GM23248 (cell line): Measurements from ENCODE around the gene FAM193B. TPM values are rescaled to one million over a fixed set of nuclear protein-coding genes. Genes with fewer than 3 reads are reported as not detected.

ENCODE experiments used
- DNase-seq: peaks from one replicate; pipeline ENCODE4 v3.0.0-alpha.2; 2015
- H2AFZ ChIP-seq: fragments of 200-600 bp; sonication (generic); 2 replicates; pipeline ENCODE4 v1.6.1; 2016; ENCODE audit warnings: antibody characterized with exemption
- H3F3A ChIP-seq: fragments of 200-600 bp; sonication (generic); 2 replicates; pipeline ENCODE4 v1.6.1; 2016; ENCODE audit warnings: mild to moderate bottlenecking, antibody characterized with exemption, mixed run types; ENCODE audit not compliant: insufficient read depth
- H3K27ac ChIP-seq: fragments of 200-600 bp; sonication (generic); 2 replicates; pipeline ENCODE4 v1.5.1; 2016; ENCODE audit warnings: mild to moderate bottlenecking
- H3K27me3 ChIP-seq: fragments of 200-600 bp; sonication (generic); replicated peaks from 2 replicates; pipeline ENCODE4 v1.6.1; 2016; ENCODE audit warnings: mild to moderate bottlenecking; ENCODE audit not compliant: insufficient read depth
- H3K36me3 ChIP-seq: fragments of 200-600 bp; sonication (generic); 2 replicates; pipeline ENCODE4 v1.6.1; 2016; ENCODE audit warnings: low read depth, mild to moderate bottlenecking
- H3K4me1 ChIP-seq: fragments of 200-600 bp; sonication (generic); 2 replicates; pipeline ENCODE4 v1.6.1; 2016; ENCODE audit warnings: mild to moderate bottlenecking; ENCODE audit not compliant: insufficient read depth
- H3K4me2 ChIP-seq: fragments of 200-600 bp; sonication (generic); one replicate; pipeline ENCODE4 v1.6.1; 2016; ENCODE audit warnings: mild to moderate bottlenecking; ENCODE audit not compliant: unreplicated experiment
- H3K4me3 ChIP-seq: fragments of 200-600 bp; sonication (generic); 2 replicates; pipeline ENCODE4 v1.5.1; 2016; ENCODE audit warnings: mild to moderate bottlenecking
- H3K79me2 ChIP-seq: fragments of 200-600 bp; sonication (generic); 2 replicates; pipeline ENCODE4 v1.6.1; 2016; ENCODE audit warnings: mild to moderate bottlenecking; ENCODE audit not compliant: insufficient read depth
- H3K9ac ChIP-seq: fragments of 200-600 bp; sonication (generic); 2 replicates; pipeline ENCODE4 v1.6.1; 2016; ENCODE audit warnings: mild to moderate bottlenecking
- H3K9me2 ChIP-seq: fragments of 200-600 bp; sonication (generic); 2 replicates; pipeline ENCODE4 v1.6.1; 2016; ENCODE audit warnings: mixed run types, mild to moderate bottlenecking, moderate library complexity; ENCODE audit not compliant: insufficient read depth
- H3K9me3 ChIP-seq: fragments of 200-600 bp; sonication (generic); one replicate; pipeline ENCODE4 v1.6.1; 2017; ENCODE audit warnings: low read depth
- H4K20me1 ChIP-seq: fragments of 200-600 bp; sonication (generic); 2 replicates; pipeline ENCODE4 v1.6.0; 2016; ENCODE audit not compliant: insufficient read depth
- EZH2 ChIP-seq: fragments of 200-600 bp; sonication (generic); IDR thresholded peaks from 2 replicates; pipeline ENCODE4 v1.6.1; 2018; ENCODE audit warnings: antibody characterized with exemption, mild to moderate bottlenecking; ENCODE audit not compliant: insufficient read depth, poor library complexity, severe bottlenecking
- EZH2phosphoT487 ChIP-seq: fragments of 200-600 bp; sonication (generic); IDR thresholded peaks from 2 replicates; pipeline ENCODE4 v1.6.1; 2018; ENCODE audit warnings: antibody characterized with exemption, moderate library complexity, mild to moderate bottlenecking, low read depth; ENCODE audit not compliant: insufficient read depth
- WGBS, 2 experiments: methylation state at CpG; one replicate each; pipeline ENCODE4 v1.1.6; 2015 to 2017; ENCODE audit warnings: low lambda C conversion rate in 2 of 2, low coverage in 1 of 2; ENCODE audit errors: missing lambda C conversion rate in 2 of 2; 5-methylcytosine and 5-hydroxymethylcytosine counted together
- in situ Hi-C: fragments of 300-500 bp; cut with MboI; formaldehyde crosslinking; loops from 2 replicates; pipeline ENCODE4 v1.15.0; 2020
- polyA plus RNA-seq: library from polyadenylated mRNA; unstranded; fragments of >200 nt; fragmentation: Nextera tagmentation; extraction: Ambion mirVana; gene quantifications from 2 replicates; pipeline ENCODE4 v1.2.1, GENCODE V29; 2016
- total RNA-seq: library from RNA; depleted of rRNA; stranded (reverse); fragments of >200 nt; shearing (Covaris generic); gene quantifications from 2 replicates; pipeline ENCODE4 v1.2.3, GENCODE V29; 2014

The FAM193B gene
- total and polyA plus RNA-seq, 2 experiments from 2014 or later, result 8.0 to 21.9 TPM

DNA sequence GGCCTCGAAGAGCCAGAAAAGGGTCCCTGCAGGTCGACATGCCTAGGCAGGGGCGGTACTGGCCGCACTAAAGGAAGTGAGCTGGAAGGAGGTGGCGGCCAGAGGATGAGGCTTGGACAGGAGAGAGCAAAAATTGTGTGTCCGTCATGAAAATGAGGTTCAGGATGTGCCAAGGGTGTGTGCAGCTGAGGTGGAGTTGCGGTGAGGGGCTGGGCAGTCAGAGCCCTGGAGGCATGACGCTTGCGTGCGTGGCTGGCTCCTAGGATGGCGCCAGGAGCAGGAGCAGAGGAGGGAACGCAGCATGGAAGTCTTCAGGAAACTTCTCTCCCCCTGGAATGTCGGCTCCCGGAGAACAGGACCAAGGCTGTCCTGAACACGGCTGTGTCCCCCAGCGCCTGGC is 51.5 kb downstream of the FAM193B start:
- no peak overlapping the region for H3K4me2 ChIP-seq
- H3K79me2 ChIP-seq, result no peaks in the 10 kb centered on the region
- WGBS, 2 experiments, result 83 to 84% methylated on average over 16 of the region's 16 CpGs
- H2AFZ ChIP-seq, result no peak overlapping the region
- no peak overlapping the region for H3K9ac ChIP-seq
- TF ChIP-seq EZH2, result no peak
- TF ChIP-seq EZH2phosphoT487, result no peak
- H3F3A ChIP-seq, result peaks cover 16% of the 10 kb centered on the region; the same call in 1 of the 2 replicates
- H3K27ac ChIP-seq, result no peak overlapping the region
- H3K4me1 ChIP-seq, result no peaks in the 10 kb centered on the region; the same call in 1 of the 2 replicates
- no peak for DNase-seq
- H3K9me2 ChIP-seq, result no peaks in the 10 kb centered on the region
- H3K36me3 ChIP-seq, result no peaks in the 10 kb centered on the region
- H4K20me1 ChIP-seq, result no peaks in the 10 kb centered on the region
- in situ Hi-C loops, result no loop called here
- no peak overlapping the region for H3K4me3 ChIP-seq
- H3K27me3 ChIP-seq, result no peaks in the 10 kb centered on the region
- H3K9me3 ChIP-seq, result no peaks in the 10 kb centered on the region

DNA sequence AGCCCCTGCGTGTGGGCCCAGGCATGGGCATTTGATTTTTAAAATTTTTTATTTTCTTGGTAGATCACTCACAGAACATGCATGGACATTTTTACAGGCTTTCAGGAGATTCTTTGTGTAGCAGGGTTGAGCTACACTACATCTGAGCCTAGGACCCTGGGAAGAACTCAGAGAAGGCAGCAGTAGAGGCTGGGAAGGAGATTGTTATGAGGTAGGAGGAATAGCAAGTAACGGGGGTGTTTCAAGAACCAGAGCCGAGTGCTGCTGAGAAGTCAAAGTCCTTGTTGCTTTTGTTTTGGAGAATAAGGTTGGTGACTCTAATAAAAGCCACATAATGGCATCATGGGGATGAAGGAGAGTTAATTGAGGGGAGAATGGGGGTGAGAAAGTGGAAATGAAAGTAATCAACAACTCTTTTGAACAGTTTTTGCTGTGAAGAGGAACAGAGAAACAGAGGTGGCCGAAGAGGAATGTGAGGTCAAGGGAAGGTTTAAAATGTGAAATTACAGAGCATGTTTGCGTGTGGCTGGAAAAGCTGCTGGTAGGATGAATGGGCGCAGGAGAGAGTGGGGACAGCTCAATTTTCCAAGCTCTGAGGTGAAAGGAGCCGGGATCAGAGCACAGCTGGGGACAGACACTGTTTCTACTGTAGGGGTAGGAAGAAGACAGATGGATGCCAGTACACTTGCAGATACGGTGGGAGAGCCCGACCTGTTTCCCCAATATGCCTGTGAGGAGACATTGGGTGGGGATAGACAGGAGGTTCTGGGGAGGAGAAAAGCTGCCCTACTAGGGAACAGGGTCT is 52.3 kb downstream of the FAM193B start:
- no peak for DNase-seq
- Histone ChIP-seq H3K36me3 (no peaks in the 10 kb centered on the region), H3K4me1 (no peaks in the 10 kb centered on the region; the same call in 1 of the 2 replicates), H3K27ac (no peak overlapping the region), H3K79me2 (no peaks in the 10 kb centered on the region), H3F3A (peaks cover 16% of the 10 kb centered on the region; the same call in 1 of the 2 replicates), H3K9me3 (no peaks in the 10 kb centered on the region), H3K4me3 (no peak overlapping the region), H3K9me2 (no peaks in the 10 kb centered on the region), H2AFZ (no peak overlapping the region), H3K4me2 (no peak overlapping the region), H3K27me3 (no peaks in the 10 kb centered on the region), H4K20me1 (no peaks in the 10 kb centered on the region), H3K9ac (no peak overlapping the region)
- WGBS, 2 experiments, result 59 to 60% methylated on average over 9 of the region's 9 CpGs
- in situ Hi-C loops, result no loop called here
- no peak for TF ChIP-seq EZH2

GRCh38 chr5:177500685-177501522 is 53.5 kb downstream of the FAM193B start:
- Histone ChIP-seq H3K9me3 (no peaks in the 10 kb centered on the region), H3K27me3 (no peaks in the 10 kb centered on the region), H3F3A (peaks cover 17% of the 10 kb centered on the region), H2AFZ (peak overlapping the region; percentile 32; the same call in 1 of the 2 replicates), H4K20me1 (no peaks in the 10 kb centered on the region), H3K79me2 (peaks cover 7% of the 10 kb centered on the region), H3K4me1 (no peaks in the 10 kb centered on the region; the same call in 1 of the 2 replicates), H3K27ac (peak overlapping the region; percentile 28; the same call in 1 of the 2 replicates), H3K36me3 (no peaks in the 10 kb centered on the region), H3K9ac (no peak overlapping the region), H3K4me2 (no peak overlapping the region), H3K4me3 (no peak overlapping the region), H3K9me2 (no peaks in the 10 kb centered on the region)
- in situ Hi-C loops, result no loop called here
- TF ChIP-seq EZH2, result no peak
- peak; percentile 90 for DNase-seq
- 15 to 18% methylated on average over 10 of the region's 10 CpGs for WGBS, 2 experiments

DNA sequence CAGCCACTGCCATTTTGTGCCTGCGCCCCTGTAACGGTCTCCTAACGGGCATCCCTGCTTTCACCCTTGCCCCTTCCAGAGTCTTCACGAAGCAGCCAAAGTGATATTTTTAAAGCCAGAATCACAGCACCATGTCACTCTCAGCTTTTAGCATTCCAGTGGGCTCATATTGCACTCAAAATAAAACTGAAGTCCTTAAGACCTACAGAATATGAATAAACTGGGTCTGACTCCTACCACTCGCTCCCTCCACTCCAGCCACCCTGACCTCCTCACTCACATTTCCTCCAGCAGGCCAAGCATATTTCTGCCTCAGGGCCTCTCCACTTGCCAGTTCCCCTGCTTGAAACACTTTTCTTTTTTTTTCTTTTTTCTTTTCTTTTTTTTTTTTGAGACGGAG is 54.5 kb downstream of the FAM193B start:
- in situ Hi-C loops, result no loop called here
- peaks cover 8% of the 10 kb centered on the region for H3K79me2 ChIP-seq
- no peak overlapping the region for H3K27ac ChIP-seq
- 84 to 87% methylated on average over 5 to 6 of the region's 6 CpGs for WGBS, 2 experiments
- no peaks in the 10 kb centered on the region for H3K9me2 ChIP-seq
- H3K36me3 ChIP-seq, result no peaks in the 10 kb centered on the region
- H3K9ac ChIP-seq, result no peak overlapping the region
- H3K4me3 ChIP-seq, result no peak overlapping the region
- H3K9me3 ChIP-seq, result no peaks in the 10 kb centered on the region
- no peak for TF ChIP-seq EZH2phosphoT487
- no peak for TF ChIP-seq EZH2
- no peaks in the 10 kb centered on the region for H4K20me1 ChIP-seq
- no peak for DNase-seq
- H3K4me2 ChIP-seq, result no peak overlapping the region
- peaks cover 20% of the 10 kb centered on the region for H3F3A ChIP-seq
- peaks cover 6% of the 10 kb centered on the region for H3K4me1 ChIP-seq
- no peaks in the 10 kb centered on the region for H3K27me3 ChIP-seq
- no peak overlapping the region for H2AFZ ChIP-seq
